DMS53 treated with DMSO at 0.1 percent for 48 hours (cell line): ENCODE results near the gene PTPRG.

Experiments
- DNase-seq: peaks from one replicate; lab custom pipeline; 2025; ENCODE audit not compliant: unreplicated experiment; lab: John Stamatoyannopoulos, UW

The PTPRG gene

DNA sequence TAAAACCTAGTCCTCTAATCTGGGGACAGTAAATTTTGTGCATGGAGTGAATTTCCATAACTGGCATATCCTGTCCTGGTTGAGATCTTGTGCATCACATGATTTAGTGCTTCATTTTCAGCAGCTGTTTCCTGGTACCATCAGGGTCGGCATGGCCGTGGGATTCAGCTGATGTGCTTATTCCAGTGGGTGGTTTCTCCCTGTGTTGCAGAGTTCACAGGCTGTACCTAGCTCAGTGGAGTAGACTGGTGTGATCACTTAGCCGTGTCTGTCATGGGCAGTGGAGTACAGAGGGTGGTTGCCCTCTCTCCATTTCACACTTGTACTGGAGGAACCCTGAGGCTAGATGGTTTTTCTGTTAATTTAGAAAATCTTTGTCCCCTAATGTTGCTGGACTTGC, 228.5 kb downstream of the PTPRG start:
- DNase-seq = no peak

GRCh38 chr3:61790411-61790810, 229.0 kb downstream of the PTPRG start:
- no peak for DNase-seq

GRCh38 chr3:61793056-61793455, 231.7 kb downstream of the PTPRG start:
- no peak for DNase-seq

GRCh38 chr3:61793521-61793920, 232.2 kb downstream of the PTPRG start:
- no peak for DNase-seq

GRCh38 chr3:61794341-61794740, 233.0 kb downstream of the PTPRG start:
- DNase-seq = no peak

DNA sequence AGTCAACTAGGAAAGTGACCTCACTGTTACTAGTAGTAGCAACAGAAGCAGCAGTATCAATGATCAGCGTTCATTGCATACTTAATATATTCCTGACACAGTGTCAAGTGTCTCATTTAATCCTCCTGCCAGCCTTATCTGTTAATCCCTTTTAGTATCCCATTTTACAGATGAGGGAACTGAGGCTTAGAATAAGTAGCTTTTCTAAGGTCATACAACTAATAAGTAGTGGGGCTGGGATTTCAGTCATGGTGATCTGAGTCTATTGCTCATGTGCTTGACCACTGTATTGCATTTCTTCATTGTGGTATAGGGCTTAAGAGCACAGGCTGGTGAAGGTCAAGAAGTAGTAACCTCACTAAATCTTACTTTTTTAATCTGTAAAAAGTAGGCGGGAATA, 233.6 kb downstream of the PTPRG start:
- DNase-seq = no peak

GRCh38 chr3:61796088-61796680, 234.8 kb downstream of the PTPRG start:
- no peak for DNase-seq

- DNase-seq = no peak
Measured at GRCh38 chr3:61796911-61797310, 235.5 kb downstream of the PTPRG start.

GRCh38 chr3:61802772-61803171, 241.4 kb downstream of the PTPRG start:
- DNase-seq = no peak

DNA sequence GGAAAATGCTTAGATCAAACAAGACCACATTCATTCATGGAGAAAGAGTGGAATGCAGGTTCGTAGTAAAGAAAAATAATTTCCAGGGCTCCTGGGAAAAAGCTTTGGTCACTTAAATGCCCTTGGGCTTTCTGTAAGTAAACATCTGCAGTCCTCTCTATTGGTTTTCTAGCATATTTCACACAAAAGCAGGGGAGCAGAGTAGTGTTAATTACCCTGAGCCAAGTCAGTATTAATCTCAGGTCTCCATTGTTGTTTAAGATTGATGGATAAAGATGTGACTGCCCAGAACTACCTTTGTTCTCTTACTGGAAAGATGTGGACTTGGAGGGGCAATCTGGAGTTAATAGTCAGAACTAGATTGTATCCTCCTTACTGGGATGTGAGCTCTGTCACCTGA, 242.6 kb downstream of the PTPRG start:
- DNase-seq = no peak

- no peak for DNase-seq
Measured at GRCh38 chr3:61804782-61805181, 243.4 kb downstream of the PTPRG start.

- no peak for DNase-seq
Measured at GRCh38 chr3:61805510-61806080, 244.2 kb downstream of the PTPRG start.

DNA sequence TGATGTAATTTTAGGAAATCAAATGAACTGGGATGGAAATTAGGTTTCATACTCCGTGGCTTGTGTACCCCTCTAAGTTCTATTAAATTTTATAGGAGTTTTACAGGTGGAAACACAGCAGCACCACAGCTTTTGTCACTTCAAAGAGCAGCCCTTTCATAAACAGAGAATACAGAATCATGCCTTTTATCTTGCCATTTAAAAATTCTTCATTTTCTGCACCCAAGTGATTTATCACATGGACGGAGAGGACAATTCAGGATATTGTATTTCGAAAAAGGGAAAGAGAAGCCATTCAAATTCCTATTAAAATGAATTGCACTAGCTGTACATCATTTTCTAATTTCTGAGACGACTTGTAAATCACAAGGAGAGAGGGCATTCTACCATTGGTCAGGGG, 245.4 kb downstream of the PTPRG start:
- DNase-seq = no peak

DNA sequence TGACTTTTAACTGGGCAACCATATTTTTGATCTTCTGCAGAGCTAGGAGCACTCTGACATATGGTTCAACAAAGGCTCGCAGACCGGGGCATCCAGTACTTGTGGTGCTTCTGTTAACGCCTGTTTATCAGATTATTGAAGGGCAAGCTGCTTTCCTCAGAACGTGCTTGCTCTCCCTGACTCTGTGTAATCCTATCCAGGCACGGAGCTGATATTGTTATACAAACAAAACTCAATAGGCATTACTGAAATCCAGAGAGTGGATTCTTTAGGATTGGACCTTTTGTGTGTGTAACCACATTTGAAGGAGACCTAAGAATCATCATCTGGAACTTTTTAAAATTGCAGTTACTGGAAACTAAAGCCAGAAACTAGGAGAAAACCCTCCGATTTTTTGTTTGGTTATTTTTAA, 246.5 kb downstream of the PTPRG start:
- DNase-seq = no peak

DNA sequence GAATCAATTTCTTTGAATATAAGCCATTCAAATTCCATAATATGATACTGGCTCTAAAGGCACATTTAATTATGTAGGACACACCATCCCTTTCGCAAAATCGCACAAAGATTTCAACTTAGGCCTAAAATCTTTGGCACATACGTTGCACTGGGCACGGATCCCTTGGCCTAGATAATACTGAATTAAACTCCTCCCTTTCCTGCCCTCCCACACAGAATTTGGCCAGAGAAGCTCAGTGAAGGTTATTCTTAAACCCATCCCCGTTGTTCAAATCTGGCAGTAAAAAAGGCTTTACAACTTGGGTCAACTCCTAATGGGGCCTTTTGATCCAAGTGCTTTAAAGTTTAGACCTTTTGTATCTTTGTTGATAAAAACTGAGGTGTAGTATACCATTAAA, 247.2 kb downstream of the PTPRG start:
- no peak for DNase-seq

DNA sequence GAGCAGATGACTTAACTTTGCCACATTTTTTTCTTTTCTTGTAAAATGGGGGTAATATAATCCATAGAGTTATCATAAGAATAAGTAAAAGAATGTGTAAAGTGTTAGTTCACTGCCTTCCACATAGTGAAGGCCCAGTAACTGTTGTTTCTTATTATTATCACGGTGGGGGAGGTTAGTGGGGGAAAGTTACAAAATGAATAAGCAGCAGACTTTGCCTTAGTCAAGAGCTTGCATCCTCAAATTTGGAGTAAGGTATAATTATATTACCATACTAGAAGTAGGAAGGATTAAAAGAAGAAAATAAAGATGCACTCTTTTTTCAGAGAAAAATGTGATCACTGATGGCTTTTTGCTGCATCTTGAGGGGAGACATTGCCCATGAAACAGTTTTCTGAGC, 247.6 kb downstream of the PTPRG start:
- DNase-seq = no peak

DNA sequence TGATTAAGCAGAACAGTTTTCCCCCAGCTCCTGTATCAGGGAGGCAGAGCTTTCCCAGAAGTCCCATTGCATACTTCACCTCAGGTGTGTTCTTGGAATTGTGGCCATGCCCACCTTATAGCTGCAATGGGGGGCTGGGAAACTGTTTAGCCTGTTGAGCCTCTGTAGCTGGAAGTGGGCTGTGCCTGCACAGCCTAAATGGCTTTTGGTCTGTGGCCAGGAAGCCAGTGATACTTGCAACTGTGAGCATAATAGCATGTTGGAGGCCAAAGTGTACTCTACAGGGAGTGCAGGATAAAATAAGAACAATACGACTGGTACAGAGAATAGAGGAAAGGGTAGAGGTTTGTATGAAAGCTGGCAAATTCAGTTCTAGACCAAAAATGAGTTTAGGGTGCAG, 248.5 kb downstream of the PTPRG start:
- no peak for DNase-seq

DNA sequence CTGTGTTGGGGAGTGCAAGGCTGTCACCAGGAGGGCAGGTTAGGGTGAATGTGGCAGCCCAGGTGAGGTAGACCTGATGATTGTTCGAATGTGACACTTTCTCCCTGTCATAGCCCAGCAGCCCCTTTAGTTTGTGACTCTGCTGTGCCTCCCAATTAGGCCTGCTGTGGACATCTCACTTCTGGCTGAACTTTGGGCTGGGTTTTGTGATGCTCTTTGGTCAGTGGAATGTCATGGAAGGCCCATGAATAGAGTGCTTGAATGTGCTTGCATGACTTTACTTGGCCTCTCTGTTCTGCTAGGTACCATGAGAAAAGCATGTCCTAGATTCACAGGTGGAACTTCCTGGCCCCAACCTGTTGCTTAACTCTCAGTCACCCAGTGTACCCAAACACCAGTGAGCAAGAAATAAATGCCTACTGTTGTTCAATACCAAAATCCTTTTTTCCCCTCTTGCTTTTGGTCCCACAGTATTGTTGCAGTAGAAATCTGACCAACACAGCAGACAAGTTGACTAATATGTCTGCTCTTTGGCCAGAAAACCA, 249.7 kb downstream of the PTPRG start:
- no peak for DNase-seq

- DNase-seq = no peak
Measured at GRCh38 chr3:61811652-61812051, 250.3 kb downstream of the PTPRG start.

DNA sequence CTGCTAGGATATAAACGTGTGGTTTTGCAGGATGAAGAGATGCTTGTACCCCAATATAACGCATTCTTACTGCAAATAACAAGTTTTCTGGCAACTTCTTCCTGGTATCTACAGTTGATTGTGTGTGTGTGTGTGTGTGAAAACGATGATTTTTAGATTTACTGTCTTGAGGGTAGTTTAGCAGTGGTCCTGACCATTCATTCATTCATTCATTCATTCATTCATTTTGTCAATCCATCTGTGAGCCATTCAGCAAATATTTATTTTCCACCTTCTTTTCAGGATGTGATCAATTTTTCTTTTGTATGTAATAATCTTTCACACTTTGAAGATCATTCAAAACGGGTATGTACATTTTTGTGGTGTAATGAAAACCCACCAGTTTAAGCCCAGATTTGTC, 250.7 kb downstream of the PTPRG start:
- DNase-seq = no peak

DNA sequence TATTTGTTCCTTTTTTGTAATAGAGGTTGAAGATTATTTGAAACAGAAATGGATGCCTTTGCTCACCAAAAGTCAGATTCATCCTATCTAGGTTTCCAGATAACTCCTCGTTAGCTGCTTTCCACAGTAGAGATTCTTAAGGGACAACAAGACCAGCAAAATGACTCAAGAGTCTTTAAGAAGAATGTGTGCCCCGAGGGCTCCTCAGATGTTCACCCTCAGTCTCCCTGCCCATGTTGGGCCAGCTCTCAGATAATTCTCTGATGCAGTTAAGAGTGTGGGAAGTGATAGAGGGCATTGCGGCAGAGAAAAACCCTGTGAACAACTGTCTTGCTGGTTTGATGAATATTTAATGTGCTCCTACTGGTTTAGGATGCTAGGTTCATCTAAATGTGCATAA, 251.1 kb downstream of the PTPRG start:
- no peak for DNase-seq

DNA sequence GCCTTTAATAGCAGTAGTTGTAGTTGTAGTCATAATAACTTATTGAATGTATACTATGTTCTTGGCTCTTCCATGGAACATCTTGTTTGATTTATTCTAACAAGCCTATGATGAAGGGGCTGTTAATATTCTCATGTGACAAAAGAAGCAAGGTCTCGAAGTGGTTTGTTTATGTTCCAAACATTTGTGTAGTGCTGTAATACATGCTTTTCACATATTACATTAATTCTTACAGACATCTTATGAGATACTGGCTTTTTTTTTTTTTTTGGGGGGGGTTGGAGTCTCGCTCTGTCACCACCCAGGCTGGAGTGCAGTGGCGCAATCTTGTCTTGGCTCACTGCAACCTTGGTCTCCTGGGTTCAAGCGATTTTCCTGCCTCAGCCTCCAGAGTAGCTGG, 252.3 kb downstream of the PTPRG start:
- no peak for DNase-seq

DNA sequence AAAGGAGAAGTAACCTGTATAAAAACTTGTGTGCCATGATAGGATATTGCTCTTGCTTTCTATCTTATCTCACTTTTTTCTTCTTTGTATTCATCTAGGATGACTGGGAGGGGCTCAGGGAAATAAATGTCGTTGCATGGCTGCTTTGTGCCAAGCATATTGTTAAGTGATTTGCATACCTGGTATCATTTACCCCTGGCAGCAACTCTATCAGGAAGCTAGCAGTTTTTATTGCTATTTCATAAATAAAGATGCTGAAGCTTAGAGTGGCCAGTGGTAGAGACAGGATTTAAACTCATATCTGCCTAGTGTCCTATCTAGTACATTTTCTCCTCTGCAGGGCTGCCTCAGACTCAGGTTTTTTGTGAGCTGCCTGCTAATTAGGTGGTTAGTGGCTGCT, 253.3 kb downstream of the PTPRG start:
- no peak for DNase-seq
